Suprapubic skin (tissue), 4 donors: ENCODE data around the gene TAS2R50.

Experiments used
- CTCF ChIP-seq, 2 donors: fragments of 200-600 bp in 1 of 2; fragments of 450-650 bp in 1 of 2; sonication (generic) in 1 of 2; IDR thresholded peaks; one replicate each; pipeline ENCODE4 v1.5.1; 2016 to 2019; ENCODE audit warnings: antibody characterized with exemption in 2 of 2, mild to moderate bottlenecking in 1 of 2, moderate library complexity in 1 of 2
- EP300 ChIP-seq: sonication (generic); formaldehyde crosslinking; IDR thresholded peaks from one replicate; pipeline ENCODE4 v1.6.1; 2017; ENCODE audit warnings: antibody characterized with exemption
- POLR2A ChIP-seq, 2 donors: fragments of 450-650 bp; IDR thresholded peaks; one replicate each; pipeline ENCODE4 v1.6.1; 2017; ENCODE audit warnings: antibody characterized with exemption in 2 of 2, mild to moderate bottlenecking in 2 of 2, moderate library complexity in 2 of 2
- POLR2AphosphoS5 ChIP-seq, 3 donors: sonication (generic); formaldehyde crosslinking; IDR thresholded peaks; one replicate each; pipeline ENCODE4 v1.6.1; 2017; ENCODE audit warnings: antibody characterized with exemption in 3 of 3

- TF ChIP-seq POLR2AphosphoS5 (IDR thresholded peaks at IDR 0.05) (no peak), CTCF (IDR thresholded peaks at IDR 0.05) (no peak), POLR2A (IDR thresholded peaks at IDR 0.05) (no peak), EP300 (no peak)
These were observed 46.3 kb downstream of the TAS2R50 start for GRCh38 chr12:10940389-10940788.
